ENCODE measurements around the gene ARHGEF28.

Gene ARHGEF28

GRCh38 chr5:73890569-73890968 lies 264.6 kb downstream of the ARHGEF28 start:
- H3K9me3 Mint-ChIP-seq, result no peaks in the 10 kb centered on the region
- H3K4me3 Mint-ChIP-seq, result no peak overlapping the region
- H3K27ac Mint-ChIP-seq, result no peak overlapping the region
- peaks cover 22% of the 10 kb centered on the region for H3K27me3 Mint-ChIP-seq (ENCODE audit: low read depth)
- H3K4me1 Mint-ChIP-seq (ENCODE audit: low read depth), result peaks cover 6% of the 10 kb centered on the region
- H3K36me3 Mint-ChIP-seq (ENCODE audit: low read depth), result peaks cover 2% of the 10 kb centered on the region

GRCh38 chr5:73892218-73892617 lies 266.2 kb downstream of the ARHGEF28 start:
- H3K27me3 Mint-ChIP-seq (ENCODE audit: low read depth), result peaks cover 33% of the 10 kb centered on the region
- no peak overlapping the region for H3K27ac Mint-ChIP-seq
- H3K4me3 Mint-ChIP-seq, result no peak overlapping the region
- H3K36me3 Mint-ChIP-seq (ENCODE audit: low read depth), result peaks cover 2% of the 10 kb centered on the region
- no peaks in the 10 kb centered on the region for H3K9me3 Mint-ChIP-seq
- H3K4me1 Mint-ChIP-seq (ENCODE audit: low read depth), result peaks cover 10% of the 10 kb centered on the region

- peaks cover 10% of the 10 kb centered on the region for H3K4me1 Mint-ChIP-seq (ENCODE audit: low read depth)
- no peak overlapping the region for H3K27ac Mint-ChIP-seq
- no peak overlapping the region for H3K4me3 Mint-ChIP-seq
- peaks cover 29% of the 10 kb centered on the region for H3K27me3 Mint-ChIP-seq (ENCODE audit: low read depth)
- H3K9me3 Mint-ChIP-seq, result no peaks in the 10 kb centered on the region
- peaks cover 2% of the 10 kb centered on the region for H3K36me3 Mint-ChIP-seq (ENCODE audit: low read depth)
Observed at GRCh38 chr5:73892806-73893205, 266.8 kb downstream of the ARHGEF28 start.

- Mint-ChIP-seq H3K36me3 (ENCODE audit: low read depth) (peaks cover 2% of the 10 kb centered on the region), H3K27me3 (ENCODE audit: low read depth) (peaks cover 25% of the 10 kb centered on the region), H3K4me1 (ENCODE audit: low read depth) (peaks cover 12% of the 10 kb centered on the region), H3K27ac (no peak overlapping the region), H3K4me3 (no peak overlapping the region), H3K9me3 (no peaks in the 10 kb centered on the region)
Observed at GRCh38 chr5:73893813-73894212, 267.8 kb downstream of the ARHGEF28 start.

- peaks cover 2% of the 10 kb centered on the region for H3K36me3 Mint-ChIP-seq (ENCODE audit: low read depth)
- H3K4me3 Mint-ChIP-seq, result no peak overlapping the region
- no peaks in the 10 kb centered on the region for H3K9me3 Mint-ChIP-seq
- H3K27ac Mint-ChIP-seq, result peak overlapping the region; percentile 45
- peaks cover 21% of the 10 kb centered on the region for H3K27me3 Mint-ChIP-seq (ENCODE audit: low read depth)
- peaks cover 15% of the 10 kb centered on the region for H3K4me1 Mint-ChIP-seq (ENCODE audit: low read depth)
Observed at GRCh38 chr5:73894860-73895259, 268.9 kb downstream of the ARHGEF28 start.

- Mint-ChIP-seq H3K27me3 (ENCODE audit: low read depth) (peaks cover 18% of the 10 kb centered on the region), H3K36me3 (ENCODE audit: low read depth) (peaks cover 2% of the 10 kb centered on the region), H3K4me3 (peak overlapping the region; percentile 23), H3K27ac (peak overlapping the region; percentile 45), H3K4me1 (ENCODE audit: low read depth) (peaks cover 15% of the 10 kb centered on the region), H3K9me3 (no peaks in the 10 kb centered on the region)
Observed at GRCh38 chr5:73895471-73895870, 269.5 kb downstream of the ARHGEF28 start.

- H3K36me3 Mint-ChIP-seq (ENCODE audit: low read depth), result peaks cover 2% of the 10 kb centered on the region
- H3K9me3 Mint-ChIP-seq, result no peaks in the 10 kb centered on the region
- peaks cover 24% of the 10 kb centered on the region for H3K27me3 Mint-ChIP-seq (ENCODE audit: low read depth)
- no peak overlapping the region for H3K4me3 Mint-ChIP-seq
- peaks cover 15% of the 10 kb centered on the region for H3K4me1 Mint-ChIP-seq (ENCODE audit: low read depth)
- peak overlapping the region; percentile 6 for H3K27ac Mint-ChIP-seq
Observed at GRCh38 chr5:73896097-73896496, 270.1 kb downstream of the ARHGEF28 start.

GRCh38 chr5:73896668-73897067 lies 270.7 kb downstream of the ARHGEF28 start:
- Mint-ChIP-seq H3K36me3 (ENCODE audit: low read depth) (peaks cover 2% of the 10 kb centered on the region), H3K4me3 (no peak overlapping the region), H3K27ac (no peak overlapping the region), H3K27me3 (ENCODE audit: low read depth) (peaks cover 29% of the 10 kb centered on the region), H3K9me3 (no peaks in the 10 kb centered on the region), H3K4me1 (ENCODE audit: low read depth) (peaks cover 15% of the 10 kb centered on the region)

GRCh38 chr5:73897893-73898292 lies 271.9 kb downstream of the ARHGEF28 start:
- Mint-ChIP-seq H3K4me1 (ENCODE audit: low read depth) (peaks cover 15% of the 10 kb centered on the region), H3K27ac (no peak overlapping the region), H3K36me3 (ENCODE audit: low read depth) (peaks cover 1% of the 10 kb centered on the region), H3K9me3 (no peaks in the 10 kb centered on the region), H3K4me3 (no peak overlapping the region), H3K27me3 (ENCODE audit: low read depth) (peaks cover 35% of the 10 kb centered on the region)

- no peaks in the 10 kb centered on the region for H3K9me3 Mint-ChIP-seq
- no peak overlapping the region for H3K27ac Mint-ChIP-seq
- H3K4me1 Mint-ChIP-seq (ENCODE audit: low read depth), result peaks cover 15% of the 10 kb centered on the region
- H3K36me3 Mint-ChIP-seq (ENCODE audit: low read depth), result no peaks in the 10 kb centered on the region
- H3K4me3 Mint-ChIP-seq, result no peak overlapping the region
- H3K27me3 Mint-ChIP-seq (ENCODE audit: low read depth), result peaks cover 40% of the 10 kb centered on the region
Observed at GRCh38 chr5:73899055-73899454, 273.1 kb downstream of the ARHGEF28 start.

- no peak overlapping the region for H3K27ac Mint-ChIP-seq
- no peaks in the 10 kb centered on the region for H3K36me3 Mint-ChIP-seq (ENCODE audit: low read depth)
- H3K9me3 Mint-ChIP-seq, result no peaks in the 10 kb centered on the region
- peaks cover 14% of the 10 kb centered on the region for H3K4me1 Mint-ChIP-seq (ENCODE audit: low read depth)
- H3K4me3 Mint-ChIP-seq, result no peak overlapping the region
- peaks cover 40% of the 10 kb centered on the region for H3K27me3 Mint-ChIP-seq (ENCODE audit: low read depth)
Observed at GRCh38 chr5:73899916-73900315, 273.9 kb downstream of the ARHGEF28 start.

- no peaks in the 10 kb centered on the region for H3K36me3 Mint-ChIP-seq (ENCODE audit: low read depth)
- no peaks in the 10 kb centered on the region for H3K9me3 Mint-ChIP-seq
- peaks cover 37% of the 10 kb centered on the region for H3K27me3 Mint-ChIP-seq (ENCODE audit: low read depth)
- H3K4me1 Mint-ChIP-seq (ENCODE audit: low read depth), result peaks cover 10% of the 10 kb centered on the region
- no peak overlapping the region for H3K27ac Mint-ChIP-seq
- no peak overlapping the region for H3K4me3 Mint-ChIP-seq
Observed at GRCh38 chr5:73900566-73900965, 274.6 kb downstream of the ARHGEF28 start.

- peaks cover 10% of the 10 kb centered on the region for H3K4me1 Mint-ChIP-seq (ENCODE audit: low read depth)
- H3K27ac Mint-ChIP-seq, result no peak overlapping the region
- no peaks in the 10 kb centered on the region for H3K36me3 Mint-ChIP-seq (ENCODE audit: low read depth)
- no peaks in the 10 kb centered on the region for H3K9me3 Mint-ChIP-seq
- peaks cover 35% of the 10 kb centered on the region for H3K27me3 Mint-ChIP-seq (ENCODE audit: low read depth)
- H3K4me3 Mint-ChIP-seq, result no peak overlapping the region
Observed at GRCh38 chr5:73901043-73901442, 275.0 kb downstream of the ARHGEF28 start.

- Mint-ChIP-seq H3K4me3 (no peak overlapping the region), H3K27me3 (ENCODE audit: low read depth) (peaks cover 33% of the 10 kb centered on the region), H3K9me3 (no peaks in the 10 kb centered on the region), H3K4me1 (ENCODE audit: low read depth) (peaks cover 8% of the 10 kb centered on the region), H3K36me3 (ENCODE audit: low read depth) (no peaks in the 10 kb centered on the region), H3K27ac (no peak overlapping the region)
Observed at GRCh38 chr5:73901455-73901854, 275.5 kb downstream of the ARHGEF28 start.

GRCh38 chr5:73902327-73903051 lies 276.5 kb downstream of the ARHGEF28 start:
- Mint-ChIP-seq H3K36me3 (ENCODE audit: low read depth) (no peaks in the 10 kb centered on the region), H3K9me3 (no peaks in the 10 kb centered on the region), H3K4me3 (no peak overlapping the region), H3K4me1 (ENCODE audit: low read depth) (peaks cover 5% of the 10 kb centered on the region), H3K27ac (no peak overlapping the region), H3K27me3 (ENCODE audit: low read depth) (peaks cover 38% of the 10 kb centered on the region)

Data from T-helper 1 cell treated with Interleukin-12 subunit alpha and Interleukin-12 subunit beta and Interleukin-4 antibody, amounts not matched to agents 30 μg/mL and 1 μg/mL, for 36 hours (primary cell).